Ramos (cell line): ENCODE data around the gene SLC39A12.

Source experiments
- in situ Hi-C: fragments of 300-500 bp; cut with MboI; formaldehyde crosslinking; loops from one replicate; pipeline ENCODE4 v1.14.3; 2022; ENCODE audit warnings: low sequenced_read_pairs; ENCODE audit not compliant: unreplicated experiment

Gene SLC39A12

DNA sequence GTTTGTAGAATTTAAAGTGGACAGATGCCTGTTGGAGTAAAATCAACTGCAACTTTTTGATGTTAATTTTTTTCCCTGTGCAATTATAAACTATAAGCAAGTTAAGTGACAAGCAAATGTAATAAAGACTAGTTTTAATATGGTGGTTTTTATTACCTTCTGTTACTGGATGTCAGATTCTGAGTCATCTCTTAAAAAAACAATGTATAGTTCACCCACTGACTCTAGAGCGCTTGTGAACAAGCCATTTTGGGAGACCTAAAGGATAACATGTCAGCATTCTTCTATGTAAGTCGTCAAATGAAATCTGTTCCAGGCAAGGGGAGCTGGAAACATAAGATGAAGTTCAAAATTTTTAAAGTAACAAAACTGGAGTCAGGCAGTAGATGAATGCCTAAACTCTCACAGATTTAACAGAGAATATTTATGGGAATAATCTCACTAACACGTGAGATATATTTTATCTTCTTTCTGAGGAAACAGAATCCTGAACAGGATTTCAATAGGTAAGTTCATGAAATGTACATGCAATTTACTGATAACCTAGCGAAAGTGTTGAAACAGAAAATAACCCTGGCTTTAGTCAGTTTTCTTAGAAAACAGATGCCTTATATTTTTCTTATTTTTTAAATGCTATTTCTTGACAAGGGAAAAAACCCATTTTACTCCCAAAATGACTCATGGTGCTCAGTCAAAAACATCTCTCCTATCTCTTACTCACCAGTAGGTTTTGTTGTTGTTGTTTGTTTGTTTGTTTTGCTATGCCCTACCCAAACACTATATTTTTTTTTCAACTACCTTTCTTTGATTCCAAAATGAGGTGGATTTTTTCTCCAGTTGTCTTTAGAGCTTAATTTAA is 91.7 kb downstream of the SLC39A12 start:
- in situ Hi-C loops = no loop called here

DNA sequence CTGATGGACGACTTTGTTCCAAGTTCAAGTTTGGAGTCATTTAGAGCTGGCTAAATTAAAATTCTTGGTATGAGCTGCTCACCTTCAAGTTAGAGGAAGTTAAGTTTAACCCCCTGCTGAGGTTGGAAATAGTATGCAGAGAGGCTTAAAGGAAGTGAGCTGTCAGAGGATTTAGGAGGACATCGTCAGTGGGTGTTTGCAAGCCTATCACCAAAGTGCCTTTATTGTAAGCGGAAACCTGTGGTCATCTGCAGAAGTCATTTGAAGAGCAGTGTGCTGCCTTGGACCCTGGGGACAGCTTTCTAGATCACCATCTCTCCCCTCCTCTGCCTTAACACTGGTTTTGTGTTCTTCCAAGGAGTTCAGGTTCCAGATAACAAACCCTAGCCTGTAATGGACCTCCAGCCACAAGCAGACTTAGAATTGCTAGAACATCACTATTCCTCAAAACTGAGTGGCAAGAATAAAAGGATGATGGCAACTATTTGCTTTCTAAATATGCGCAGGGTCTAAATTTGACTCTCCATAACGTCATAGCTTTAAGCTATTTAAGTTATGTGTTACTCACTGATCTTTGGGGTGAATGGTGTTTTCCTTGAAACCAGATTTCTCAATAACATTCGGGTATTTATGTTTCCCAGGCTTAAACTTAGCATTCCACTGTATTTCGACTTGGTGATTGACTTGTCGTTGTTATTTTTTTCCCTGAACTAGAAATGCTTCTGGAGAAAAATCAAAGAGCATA is 93.4 kb downstream of the SLC39A12 start:
- in situ Hi-C loops = no loop called here

DNA sequence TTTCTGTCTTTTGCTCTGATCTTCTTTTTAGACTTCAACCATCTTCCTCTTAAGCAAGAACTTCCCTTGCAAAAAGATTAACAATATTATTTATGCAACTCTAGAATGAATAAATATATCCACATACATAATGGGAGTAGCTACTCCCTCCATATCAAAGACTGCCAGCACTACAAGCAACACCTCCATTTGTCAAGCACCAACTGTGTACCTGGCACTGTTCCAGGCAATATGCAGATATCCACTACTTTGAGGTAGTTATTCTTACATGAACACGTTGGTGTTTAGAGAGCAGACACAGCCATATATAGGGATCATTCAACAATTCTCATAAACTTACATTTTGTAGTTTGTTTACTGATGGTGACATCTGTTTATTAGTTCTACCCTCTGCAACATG is 104.9 kb downstream of the SLC39A12 start:
- in situ Hi-C loops = no loop called here

DNA sequence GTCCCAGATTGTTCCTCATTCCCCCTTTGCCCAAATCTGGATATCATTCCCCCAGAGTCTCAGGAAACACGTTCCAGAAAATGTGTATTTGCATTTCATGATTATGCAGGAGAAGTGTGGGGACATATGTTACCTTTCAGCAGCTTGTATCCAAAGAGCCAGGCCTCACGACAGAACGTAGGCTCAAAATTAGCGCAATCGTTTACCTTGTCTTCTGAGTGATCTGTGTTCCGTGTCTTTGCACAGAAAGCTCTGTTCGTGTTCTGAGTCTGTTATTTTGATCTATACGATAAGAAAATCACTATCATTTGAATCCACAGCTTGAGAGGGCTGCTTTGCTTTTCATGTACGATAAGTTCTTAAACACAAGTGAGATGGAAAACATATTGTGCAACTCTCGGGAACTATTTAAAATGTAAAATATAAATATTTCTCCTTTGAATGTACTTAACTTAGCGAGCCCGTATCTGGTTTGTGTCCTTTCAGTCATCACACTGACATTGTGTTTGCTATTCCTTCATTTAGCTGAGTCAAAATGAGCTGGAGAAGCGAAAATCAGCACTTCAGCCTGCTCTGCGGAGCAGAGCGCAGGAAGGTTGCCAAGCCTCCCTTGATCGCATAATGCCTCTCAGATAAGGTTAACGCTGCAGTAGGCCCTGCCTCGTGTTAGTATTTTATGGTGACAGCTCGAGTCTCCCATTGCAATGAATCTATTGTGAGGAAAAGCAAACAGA is 108.3 kb downstream of the SLC39A12 start:
- in situ Hi-C loops = no loop called here

DNA sequence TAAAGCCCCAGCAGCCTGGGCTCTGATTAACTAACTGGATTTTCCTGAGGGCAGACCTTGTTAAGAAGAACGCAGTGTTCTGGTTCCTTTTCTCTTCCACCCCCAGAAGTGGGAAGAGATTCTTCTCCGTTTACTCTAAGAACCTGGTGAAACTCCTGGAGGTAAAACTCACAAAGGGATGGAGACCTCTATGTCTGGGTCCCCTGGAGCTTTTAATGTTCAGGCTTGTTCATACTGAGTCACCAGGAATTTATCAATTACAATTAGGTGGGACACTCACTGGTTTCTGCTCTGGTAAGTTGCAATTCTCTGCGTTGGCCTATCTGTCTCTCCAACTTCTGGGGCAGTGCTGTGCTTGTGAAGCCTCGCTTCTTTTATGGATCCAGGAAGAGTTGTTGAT is 115.2 kb downstream of the SLC39A12 start:
- in situ Hi-C loops = no loop called here

DNA sequence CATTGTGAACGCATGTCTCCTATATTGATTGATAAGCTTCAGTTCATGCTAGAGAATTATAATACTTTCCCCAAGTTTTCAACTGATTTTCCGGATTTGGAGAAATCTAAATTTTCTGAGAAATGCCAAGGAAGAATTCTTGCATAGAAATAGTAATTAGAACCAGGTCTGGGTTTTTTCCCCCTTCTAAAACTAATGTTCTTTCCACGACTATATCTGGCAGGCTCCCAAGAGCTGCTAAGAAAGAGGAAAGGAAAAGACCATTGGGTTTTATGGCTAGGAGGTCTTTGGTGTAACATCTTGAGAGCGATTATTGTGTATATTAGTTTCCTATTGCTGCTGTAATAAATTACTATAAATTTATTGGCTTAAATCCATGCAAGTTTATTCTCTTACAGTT is 116.7 kb downstream of the SLC39A12 start:
- in situ Hi-C loops = no loop called here

DNA sequence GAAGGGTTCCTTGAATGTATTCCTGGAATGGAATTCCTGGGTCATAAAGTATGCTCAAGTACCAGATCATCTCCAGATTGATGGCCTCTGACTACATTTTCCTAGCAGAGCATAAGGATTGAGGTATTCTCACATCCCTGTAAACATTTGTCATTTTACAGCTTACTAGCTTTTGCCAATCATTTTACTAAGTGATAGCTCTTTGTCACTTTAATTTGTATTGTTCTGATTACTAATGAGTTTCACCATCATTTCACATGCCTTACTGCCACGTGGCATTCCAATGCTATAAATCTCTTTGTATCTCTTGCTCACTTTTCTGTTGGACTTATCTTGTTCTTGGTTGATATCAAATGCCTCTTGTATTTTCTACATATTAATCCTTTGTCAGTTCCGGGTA is 119.9 kb downstream of the SLC39A12 start:
- in situ Hi-C loops = no loop called here

DNA sequence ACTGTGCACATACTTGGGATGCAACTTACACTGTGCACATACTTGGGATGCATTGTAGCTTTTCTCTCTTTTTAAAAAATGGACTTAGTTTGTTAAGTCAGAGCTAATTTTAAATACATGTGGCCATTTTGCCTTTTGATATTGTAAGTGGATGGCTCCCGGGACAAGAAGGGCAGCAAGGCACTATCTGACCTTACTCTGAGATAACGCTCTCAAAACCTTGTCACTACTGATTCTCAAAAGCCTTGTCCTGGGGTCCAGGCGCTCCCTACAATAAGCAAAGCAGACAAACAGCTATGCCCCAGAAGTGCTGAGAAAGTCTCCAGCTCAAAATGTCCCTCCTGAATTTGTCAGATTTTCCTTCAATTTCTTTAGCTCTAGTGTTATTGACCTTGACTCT is 121.6 kb downstream of the SLC39A12 start:
- in situ Hi-C loops = no loop called here

DNA sequence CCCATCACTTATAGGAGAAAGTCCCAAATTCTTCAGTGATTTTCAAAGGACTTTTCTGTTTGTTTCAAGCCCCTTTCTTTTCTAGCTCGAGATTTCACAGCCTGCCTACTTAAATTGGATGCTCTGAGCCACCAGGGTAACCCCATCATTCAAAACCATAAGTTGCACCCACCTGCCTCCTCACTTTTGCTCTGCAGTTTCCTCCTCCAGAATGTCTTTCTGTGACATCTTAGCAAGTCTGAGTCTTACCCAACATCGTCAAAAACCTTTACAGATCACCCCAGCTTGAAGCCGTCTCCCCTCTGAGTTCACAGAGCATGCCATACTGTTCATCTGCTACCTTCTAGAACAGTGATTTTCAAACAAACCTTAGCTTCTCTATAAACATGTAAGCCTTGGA is 124.2 kb downstream of the SLC39A12 start:
- in situ Hi-C loops = no loop called here

DNA sequence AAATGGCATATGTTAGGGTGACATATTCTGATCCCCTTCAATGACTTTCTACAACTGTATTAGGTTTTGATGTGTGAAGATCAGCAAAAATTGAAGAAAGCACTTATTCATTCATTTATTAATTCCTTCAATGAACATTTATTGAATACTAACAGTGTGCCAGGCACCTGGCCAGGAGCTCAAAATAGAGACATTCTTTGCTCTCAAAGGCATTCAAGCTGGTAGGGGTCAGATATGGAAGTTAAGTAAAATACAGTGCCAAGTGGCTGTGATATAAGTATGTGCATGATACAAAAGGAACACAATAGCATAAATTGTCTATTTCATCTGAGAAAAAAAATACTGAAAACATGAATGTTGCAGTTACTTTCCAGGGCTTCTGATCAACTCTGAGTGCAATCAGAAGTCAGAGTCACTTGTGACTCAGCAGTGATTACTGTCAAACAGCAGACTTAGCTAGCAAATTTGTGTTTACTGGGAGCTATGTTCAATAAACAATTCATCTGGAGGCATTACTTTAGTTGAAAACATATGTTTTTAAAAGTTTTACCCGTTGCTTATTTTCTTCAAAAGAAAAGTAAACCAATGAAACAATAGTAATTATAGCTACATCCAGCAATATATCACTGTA is 128.1 kb downstream of the SLC39A12 start:
- in situ Hi-C loops = no loop called here

DNA sequence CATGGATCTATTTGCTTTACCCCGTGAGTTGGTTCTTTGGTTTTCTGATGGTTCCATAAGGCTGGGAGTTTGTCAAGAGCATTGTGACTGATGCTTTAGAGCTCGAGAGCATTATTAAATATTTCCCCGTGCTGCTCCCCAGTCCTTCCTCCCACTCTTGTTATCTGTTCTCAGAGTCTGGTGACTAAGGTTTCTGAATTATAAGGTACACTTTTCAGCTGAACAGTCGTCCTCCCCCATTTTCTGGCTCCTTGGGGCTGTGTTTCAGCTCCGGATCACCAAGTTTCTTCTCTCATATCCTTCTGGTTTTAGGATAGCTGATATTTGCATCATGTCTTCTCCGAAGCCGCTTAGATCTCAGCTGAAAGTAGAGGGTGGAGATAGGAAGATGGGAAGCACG is 130.7 kb downstream of the SLC39A12 start:
- in situ Hi-C loops = no loop called here

DNA sequence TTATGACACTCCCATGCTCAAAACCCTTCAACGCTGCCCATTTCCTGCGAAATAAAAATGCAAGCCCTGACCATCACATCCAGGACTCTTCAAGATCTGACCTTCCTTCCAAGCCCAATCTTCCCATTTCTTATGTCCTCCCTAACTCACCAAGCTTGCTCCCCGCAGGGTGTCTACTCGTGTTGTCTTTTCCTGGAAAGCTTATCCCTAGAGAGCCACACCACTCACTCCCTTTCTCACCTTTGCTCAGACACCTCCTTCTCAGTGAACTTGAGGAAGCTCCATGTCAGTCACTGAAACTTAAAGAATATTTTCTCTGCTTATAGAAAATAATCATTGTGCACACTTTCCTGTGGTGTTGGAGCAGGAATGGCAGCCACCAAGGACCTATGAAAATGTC is 134.1 kb downstream of the SLC39A12 start:
- in situ Hi-C loops = no loop called here

DNA sequence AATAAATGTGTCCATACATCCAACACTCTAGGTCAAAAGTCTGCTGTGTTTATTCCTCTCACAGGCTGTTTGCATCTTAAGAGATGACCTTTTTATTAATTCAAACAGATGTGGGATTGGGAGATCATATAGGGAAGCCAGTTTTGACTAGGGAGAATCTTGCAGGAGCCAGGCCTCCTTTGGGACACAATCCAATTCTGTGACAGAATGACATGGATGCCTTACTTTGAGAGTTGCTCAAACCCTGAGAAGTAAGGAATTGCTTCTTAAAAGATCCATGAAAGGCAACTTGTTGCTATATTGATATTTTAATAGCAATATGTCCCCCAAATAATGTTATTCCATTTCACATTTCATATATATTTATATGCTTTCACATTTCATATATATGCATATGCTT is 135.0 kb downstream of the SLC39A12 start:
- in situ Hi-C loops = no loop called here

DNA sequence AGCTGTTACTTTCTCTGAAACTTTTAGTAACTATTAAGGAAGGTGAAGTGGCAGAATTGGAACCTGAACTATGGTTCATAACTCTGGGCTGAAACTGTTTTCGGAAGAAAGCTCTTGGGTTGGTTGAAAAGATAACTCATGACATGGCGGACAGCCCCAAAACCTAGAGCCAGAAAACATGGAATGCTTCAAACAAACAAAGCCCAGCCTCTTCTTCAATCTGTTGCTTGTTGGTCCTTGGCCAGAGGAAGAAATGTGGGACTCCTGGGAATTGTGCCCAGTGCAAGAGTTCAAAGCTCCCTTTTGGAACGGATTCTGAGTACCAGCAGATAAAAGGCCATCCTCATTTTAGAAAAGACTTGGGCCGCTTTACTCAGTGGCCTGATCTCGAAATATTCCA is 135.6 kb downstream of the SLC39A12 start:
- in situ Hi-C loops = no loop called here
